Neural progenitor cell (in vitro differentiated cells): ENCODE data around the gene DTWD2. TPM values are rescaled to one million over a fixed set of nuclear protein-coding genes. Genes with fewer than 3 reads are reported as not detected.
"Not testable (repeated sequence)": the region's sequence is repeated elsewhere in the genome, so short reads cannot be mapped to it uniquely, and the experiment has no call there.

Experiments
- DNase-seq: peaks from one replicate; pipeline ENCODE4 v3.0.0-alpha.2; 2016; ENCODE audit warnings: low spot score
- H2AFZ ChIP-seq: fragments of 200-600 bp; sonication (generic); replicated peaks from 2 replicates; pipeline ENCODE4 v1.6.1; 2016; ENCODE audit warnings: antibody characterized with exemption
- H3F3A ChIP-seq: fragments of 200-600 bp; sonication (generic); 2 replicates; pipeline ENCODE4 v1.6.1; 2016; ENCODE audit warnings: antibody characterized with exemption, low read depth
- H3K27ac ChIP-seq: fragments of 200-600 bp; sonication (generic); 2 replicates; pipeline ENCODE4 v1.5.1; 2016; ENCODE audit warnings: mild to moderate bottlenecking
- H3K27me3 ChIP-seq: fragments of 200-600 bp; sonication (generic); 2 replicates; pipeline ENCODE4 v1.6.1; 2016; ENCODE audit warnings: mild to moderate bottlenecking, moderate library complexity
- H3K36me3 ChIP-seq: fragments of 200-600 bp; sonication (generic); 2 replicates; pipeline ENCODE4 v1.5.1; 2016
- H3K4me1 ChIP-seq: fragments of 200-600 bp; sonication (generic); 2 replicates; pipeline ENCODE4 v1.6.1; 2016; ENCODE audit warnings: mixed run types
- H3K4me2 ChIP-seq: fragments of 200-600 bp; sonication (generic); 2 replicates; pipeline ENCODE4 v1.6.1; 2016
- H3K4me3 ChIP-seq: fragments of 200-600 bp; sonication (generic); 2 replicates; pipeline ENCODE4 v1.5.1; 2016
- H3K79me2 ChIP-seq: fragments of 200-600 bp; sonication (generic); 2 replicates; pipeline ENCODE4 v1.6.1; 2016; ENCODE audit warnings: low read depth
- H3K9ac ChIP-seq: fragments of 200-600 bp; sonication (generic); 2 replicates; pipeline ENCODE4 v1.6.1; 2016
- H3K9me3 ChIP-seq: fragments of 200-600 bp; sonication (generic); 2 replicates; pipeline ENCODE4 v1.5.1; 2016; ENCODE audit warnings: low read depth
- H4K20me1 ChIP-seq: fragments of 200-600 bp; sonication (generic); 2 replicates; pipeline ENCODE4 v1.6.1; 2016; ENCODE audit warnings: low read depth
- H3K27ac Mint-ChIP-seq: 3 replicates; pipeline ENCODE4 v1.8.0; 2021; ENCODE audit warnings: mixed read lengths
- H3K27me3 Mint-ChIP-seq: 2 replicates; pipeline ENCODE4 v1.8.0; 2022; ENCODE audit warnings: low read depth, mild to moderate bottlenecking, inconsistent platforms, moderate library complexity, mixed read lengths; ENCODE audit not compliant: insufficient read depth
- H3K36me3 Mint-ChIP-seq: 3 replicates; pipeline ENCODE4 v1.8.0; 2021; ENCODE audit warnings: mixed read lengths
- H3K4me1 Mint-ChIP-seq: 3 replicates; pipeline ENCODE4 v1.8.0; 2021; ENCODE audit warnings: mixed read lengths
- H3K4me3 Mint-ChIP-seq: 3 replicates; pipeline ENCODE4 v1.8.0; 2021; ENCODE audit warnings: mild to moderate bottlenecking, moderate library complexity, mixed read lengths
- H3K9me3 Mint-ChIP-seq: 3 replicates; pipeline ENCODE4 v1.8.0; 2020; ENCODE audit warnings: mixed read lengths
- EZH2 ChIP-seq: fragments of 200-600 bp; sonication (generic); IDR thresholded peaks from 2 replicates; pipeline ENCODE4 v1.6.1; 2017; ENCODE audit warnings: antibody characterized with exemption, mild to moderate bottlenecking, moderate library complexity
- EZH2phosphoT487 ChIP-seq: fragments of 200-600 bp; sonication (generic); IDR thresholded peaks from 2 replicates; pipeline ENCODE4 v1.6.1; 2017; ENCODE audit warnings: antibody characterized with exemption
- total RNA-seq: library from RNA; depleted of rRNA; stranded (reverse); fragments of >200 nt; gene quantifications from 2 replicates; pipeline ENCODE4 v1.2.3, GENCODE V29; 2015; ENCODE audit warnings: low replicate concordance
- TF ChIP-seq, protein P1 (sequence below): fragments of 200-600 bp; sonication (generic); IDR thresholded peaks from 2 replicates; pipeline ENCODE4 v1.5.1; 2017; ENCODE audit warnings: antibody characterized with exemption, mild to moderate bottlenecking

The DTWD2 gene
- total RNA-seq, 1 donor from 2014 or later: 10.4 TPM

DNA sequence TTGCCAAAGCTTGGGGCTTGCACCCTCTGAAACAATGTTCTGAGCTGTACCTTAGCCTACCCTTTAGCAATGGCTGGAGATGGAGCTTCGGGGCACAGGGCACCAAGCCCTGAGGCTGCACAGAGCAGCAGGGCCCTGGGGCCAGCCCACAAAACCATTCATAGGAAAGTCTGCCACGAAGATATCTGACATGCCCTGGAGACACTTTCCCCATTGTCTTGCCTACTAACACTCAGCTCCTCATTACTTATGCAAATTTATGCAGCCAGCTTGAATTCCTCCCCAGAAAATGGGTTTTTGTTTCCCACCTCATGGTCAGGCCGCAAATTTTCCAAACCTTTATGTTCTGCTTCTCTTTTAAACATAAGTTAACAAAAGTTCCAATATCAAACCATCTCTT is 105.7 kb downstream of the DTWD2 start:
- peaks cover 11% of the 10 kb centered on the region for H3K4me1 Mint-ChIP-seq
- no peak overlapping the region for H3K27ac Mint-ChIP-seq
- Histone ChIP-seq H3K27me3 (no peaks in the 10 kb centered on the region), H3K27ac (no peak overlapping the region), H3K4me1 (peaks cover 8% of the 10 kb centered on the region), H3K36me3 (no peaks in the 10 kb centered on the region), H3K4me2 (no peak overlapping the region), H3K4me3 (no peak overlapping the region), H3K9me3 (no peaks in the 10 kb centered on the region), H3K79me2 (no peaks in the 10 kb centered on the region), H3K9ac (no peak overlapping the region), H3F3A (no peaks in the 10 kb centered on the region), H4K20me1 (no peaks in the 10 kb centered on the region), H2AFZ (no peak overlapping the region)
- no peak overlapping the region for H3K4me3 Mint-ChIP-seq
- peak; percentile 15 for DNase-seq
- peaks cover 2% of the 10 kb centered on the region for H3K27me3 Mint-ChIP-seq
- TF ChIP-seq EZH2phosphoT487 (no peak), EZH2 (no peak)
- TF ChIP-seq, protein P1, sequence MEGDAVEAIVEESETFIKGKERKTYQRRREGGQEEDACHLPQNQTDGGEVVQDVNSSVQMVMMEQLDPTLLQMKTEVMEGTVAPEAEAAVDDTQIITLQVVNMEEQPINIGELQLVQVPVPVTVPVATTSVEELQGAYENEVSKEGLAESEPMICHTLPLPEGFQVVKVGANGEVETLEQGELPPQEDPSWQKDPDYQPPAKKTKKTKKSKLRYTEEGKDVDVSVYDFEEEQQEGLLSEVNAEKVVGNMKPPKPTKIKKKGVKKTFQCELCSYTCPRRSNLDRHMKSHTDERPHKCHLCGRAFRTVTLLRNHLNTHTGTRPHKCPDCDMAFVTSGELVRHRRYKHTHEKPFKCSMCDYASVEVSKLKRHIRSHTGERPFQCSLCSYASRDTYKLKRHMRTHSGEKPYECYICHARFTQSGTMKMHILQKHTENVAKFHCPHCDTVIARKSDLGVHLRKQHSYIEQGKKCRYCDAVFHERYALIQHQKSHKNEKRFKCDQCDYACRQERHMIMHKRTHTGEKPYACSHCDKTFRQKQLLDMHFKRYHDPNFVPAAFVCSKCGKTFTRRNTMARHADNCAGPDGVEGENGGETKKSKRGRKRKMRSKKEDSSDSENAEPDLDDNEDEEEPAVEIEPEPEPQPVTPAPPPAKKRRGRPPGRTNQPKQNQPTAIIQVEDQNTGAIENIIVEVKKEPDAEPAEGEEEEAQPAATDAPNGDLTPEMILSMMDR: no peak
- H3K36me3 Mint-ChIP-seq: no peaks in the 10 kb centered on the region
- peaks cover 17% of the 10 kb centered on the region for H3K9me3 Mint-ChIP-seq

DNA sequence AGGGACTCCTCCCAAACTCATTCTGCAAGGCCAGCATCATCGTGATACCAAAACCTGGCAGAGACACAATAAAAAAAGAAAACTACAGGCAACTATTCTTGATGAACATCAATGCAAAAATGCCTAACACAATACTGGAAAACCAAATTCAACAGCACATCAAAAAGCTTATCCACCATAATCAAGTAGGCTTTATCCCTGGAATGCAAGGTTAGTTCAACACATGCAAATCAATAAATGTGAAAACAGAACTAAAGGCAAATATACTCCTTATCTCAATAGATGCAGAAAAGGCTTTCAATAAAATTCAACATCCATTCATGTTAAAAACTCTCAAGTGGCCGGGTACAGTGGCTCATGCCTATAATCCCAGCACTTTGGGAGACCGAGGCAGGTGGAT is 111.5 kb downstream of the DTWD2 start:
- not testable (repeated sequence) for H3F3A ChIP-seq, H3K27ac ChIP-seq, H3K9me3 ChIP-seq, H4K20me1 ChIP-seq, H3K4me1 ChIP-seq, H3K36me3 ChIP-seq, DNase-seq, H3K27ac Mint-ChIP-seq, H3K4me2 ChIP-seq, H3K27me3 ChIP-seq, H3K36me3 Mint-ChIP-seq, H3K4me3 ChIP-seq, H3K79me2 ChIP-seq, H2AFZ ChIP-seq, H3K27me3 Mint-ChIP-seq, H3K4me3 Mint-ChIP-seq, H3K9ac ChIP-seq, H3K4me1 Mint-ChIP-seq
- peaks cover 43% of the 10 kb centered on the region for H3K9me3 Mint-ChIP-seq

DNA sequence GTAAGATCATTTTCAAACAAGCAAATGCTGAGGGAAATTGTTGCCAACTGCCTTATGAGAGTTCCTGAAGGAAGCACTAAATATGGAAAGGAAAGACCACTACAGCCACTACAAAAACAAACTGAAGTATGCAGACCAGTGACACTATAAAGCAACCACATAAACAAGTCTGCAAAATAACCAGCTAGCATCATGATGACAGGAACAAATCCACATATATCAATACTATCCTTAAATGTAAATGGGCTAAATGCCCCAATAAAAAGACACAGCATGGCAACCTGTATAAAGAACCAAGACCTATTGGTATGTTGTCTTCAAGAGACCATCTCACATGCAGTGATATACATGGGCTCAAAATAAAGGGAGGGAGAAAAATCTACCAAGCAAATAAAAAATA is 113.2 kb downstream of the DTWD2 start:
- Mint-ChIP-seq H3K4me3 (no peak overlapping the region), H3K36me3 (no peaks in the 10 kb centered on the region), H3K27ac (no peak overlapping the region), H3K4me1 (no peaks in the 10 kb centered on the region), H3K27me3 (no peaks in the 10 kb centered on the region), H3K9me3 (peaks cover 39% of the 10 kb centered on the region)
- no peaks in the 10 kb centered on the region for H4K20me1 ChIP-seq
- no peaks in the 10 kb centered on the region for H3K79me2 ChIP-seq
- no peak overlapping the region for H3K4me2 ChIP-seq
- H3F3A ChIP-seq: no peaks in the 10 kb centered on the region
- no peak overlapping the region for H2AFZ ChIP-seq
- H3K27me3 ChIP-seq: no peaks in the 10 kb centered on the region
- H3K4me1 ChIP-seq: no peaks in the 10 kb centered on the region
- no peaks in the 10 kb centered on the region for H3K36me3 ChIP-seq
- no peak for DNase-seq
- H3K9me3 ChIP-seq: no peaks in the 10 kb centered on the region
- H3K27ac ChIP-seq: no peak overlapping the region
- H3K4me3 ChIP-seq: no peak overlapping the region
- TF ChIP-seq EZH2 (no peak), EZH2phosphoT487 (no peak)
- TF ChIP-seq, protein P1: no peak
- H3K9ac ChIP-seq: no peak overlapping the region

DNA sequence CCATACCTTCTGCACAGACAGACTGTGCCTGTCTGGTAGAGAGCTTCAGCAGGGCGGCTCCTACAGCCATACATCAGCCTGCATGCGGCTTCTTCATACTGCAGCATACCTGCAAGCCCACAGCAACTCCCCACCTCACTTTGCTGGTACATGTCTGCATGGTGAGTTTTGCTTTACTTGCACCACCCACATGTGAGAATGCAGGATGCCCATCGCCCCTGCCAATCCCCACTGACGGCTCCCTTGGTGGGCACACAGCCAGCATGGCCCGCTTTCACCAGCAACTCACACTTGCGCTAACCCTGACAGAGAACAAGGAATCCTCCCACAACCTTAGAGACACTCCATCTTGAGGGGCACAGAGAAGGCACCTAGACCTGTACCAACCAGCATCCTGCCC is 114.9 kb downstream of the DTWD2 start:
- H2AFZ ChIP-seq: no peak overlapping the region
- H3K9ac ChIP-seq: no peak overlapping the region
- no peaks in the 10 kb centered on the region for H3K27me3 ChIP-seq
- no peaks in the 10 kb centered on the region for H4K20me1 ChIP-seq
- Mint-ChIP-seq H3K27me3 (no peaks in the 10 kb centered on the region), H3K4me3 (no peak overlapping the region), H3K9me3 (peaks cover 39% of the 10 kb centered on the region), H3K4me1 (no peaks in the 10 kb centered on the region), H3K36me3 (no peaks in the 10 kb centered on the region), H3K27ac (no peak overlapping the region)
- H3F3A ChIP-seq: no peaks in the 10 kb centered on the region
- H3K4me2 ChIP-seq: no peak overlapping the region
- no peak overlapping the region for H3K27ac ChIP-seq
- no peaks in the 10 kb centered on the region for H3K36me3 ChIP-seq
- no peak overlapping the region for H3K4me3 ChIP-seq
- TF ChIP-seq EZH2phosphoT487: no peak
- TF ChIP-seq, protein P1: no peak
- TF ChIP-seq EZH2: no peak
- no peaks in the 10 kb centered on the region for H3K4me1 ChIP-seq
- DNase-seq: no peak
- no peaks in the 10 kb centered on the region for H3K79me2 ChIP-seq
- no peaks in the 10 kb centered on the region for H3K9me3 ChIP-seq
